Measurements from ENCODE around the gene DNM3. TPM values are rescaled to one million over a fixed set of nuclear protein-coding genes. Genes with fewer than 3 reads are reported as not detected.

Gene DNM3
- total and polyA plus RNA-seq, 2 donors (not counting 3 experiments of a cell fraction or from before 2014, with no cell fraction given), result 1.4 to 2.5 TPM

- dilution Hi-C loops (cut with MboI; ENCODE audit: extremely low pct_ligation_motif_present, low sequenced_read_pairs), result no loop called here
- POLR2A ChIA-PET, result no interaction called here
- Histone ChIP-seq H3K27me3 (ENCODE audit: control insufficient read depth in 2 of 2, insufficient read depth in 2 of 2, low read length in 2 of 2) (no peaks in the 10 kb centered on the region), H4K20me1 (replicated peaks; ENCODE audit: control insufficient read depth, extremely low read depth, insufficient read depth, low read length) (no peaks in the 10 kb centered on the region), H3K4me3 (replicated peaks in 1 of 3; ENCODE audit: insufficient read depth in 1 of 3, low read depth in 1 of 3, low read length in 3 of 3) (no peak overlapping the region), H3K4me1 (ENCODE audit: control insufficient read depth, extremely low read depth, insufficient read depth, low read length) (no peaks in the 10 kb centered on the region), H3K27ac (ENCODE audit: insufficient read depth, low read depth, low read length) (no peak overlapping the region), H3K4me2 (ENCODE audit: insufficient read depth, low read length) (no peak overlapping the region), H3K9ac (replicated peaks; ENCODE audit: extremely low read depth, insufficient read depth, low read length) (no peak overlapping the region), H3K9me1 (replicated peaks; ENCODE audit: control insufficient read depth, extremely low read depth, insufficient read depth, low read length) (no peaks in the 10 kb centered on the region), H3K79me2 (ENCODE audit: control insufficient read depth, insufficient read depth, low read length) (no peaks in the 10 kb centered on the region), H2AFZ (ENCODE audit: low read depth, low read length) (no peak overlapping the region), H3K9me3 (replicated peaks; ENCODE audit: control insufficient read depth, insufficient read depth, low read length) (no peaks in the 10 kb centered on the region), H3K36me3 (ENCODE audit: control insufficient read depth in 2 of 2, extremely low read depth in 1 of 2, insufficient read depth in 2 of 2, low read length in 2 of 2) (no peaks in the 10 kb centered on the region)
- CTCF ChIA-PET, result interaction anchor here (1.5 to 4.1 kb wide), 3 partner anchors 9 to 176 kb away, joined by 3 to 21 read pairs (median 12); no protein-coding TSS in a partner anchor
- BruUV-seq (replicated peaks), result no TSS peak
- intact Hi-C loops (cut with micrococcal nuclease), result no loop called here
- TF ChIP-seq CTCF (IDR thresholded peaks at IDR 0.05; ENCODE audit: extremely low read depth in 1 of 2, insufficient read depth in 1 of 2, low read depth in 1 of 2, low read length in 2 of 2), result no peak
- no peak for TF ChIP-seq POLR2A (IDR thresholded peaks at IDR 0.05; ENCODE audit: low read depth, low read length)
- no peak for TF ChIP-seq EZH2 (IDR thresholded peaks at IDR 0.05; ENCODE audit: borderline replicate concordance, low read depth, low read length, severe bottlenecking)
- no peak for TF ChIP-seq GATA2 (IDR thresholded peaks at IDR 0.05; ENCODE audit: insufficient read depth, insufficient read length, low read depth, low read length)
- no peak for TF ChIP-seq JUN (IDR thresholded peaks at IDR 0.05; ENCODE audit: borderline replicate concordance, insufficient read depth, insufficient read length, low read depth)
- TF ChIP-seq FOS (IDR thresholded peaks at IDR 0.05; ENCODE audit: borderline replicate concordance, insufficient read depth, low read length), result no peak
- TF ChIP-seq POLR2AphosphoS5 (IDR thresholded peaks at IDR 0.05; ENCODE audit: insufficient read depth, low read depth, low read length), result no peak
- no peak for TF ChIP-seq MAX (IDR thresholded peaks at IDR 0.05; ENCODE audit: insufficient read depth, insufficient read length)
- no peak for TF ChIP-seq MYC (IDR thresholded peaks at IDR 0.05; ENCODE audit: low read depth, low read length)
- no peak for DNase-seq (ENCODE audit: low read depth, low spot score)
- no peak for FAIRE-seq
Observed at GRCh38 chr1:171809834-171810233, 31.5 kb upstream of the DNM3 start.
